Esophagus squamous epithelium (tissue), 5 donors: ENCODE data around the gene LDB2. TPM values are rescaled to one million over a fixed set of nuclear protein-coding genes. Genes with fewer than 3 reads are reported as not detected.
A peak's percentile ranks its signal among the peaks of the same experiment; 100 is the strongest.
"Not testable (repeated sequence)": the region's sequence is repeated elsewhere in the genome, so short reads cannot be mapped to it uniquely, and the experiment has no call there.

ENCODE experiments used
- DNase-seq: peaks from one replicate; lab custom pipeline; 2025; lab: John Stamatoyannopoulos, UW
- H3K27ac ChIP-seq, 4 donors: fragments of 200-600 bp; sonication (generic); one replicate each; pipeline ENCODE4 v1.5.1; 2016 to 2019; ENCODE audit warnings: mild to moderate bottlenecking in 1 of 4
- H3K27me3 ChIP-seq, 4 donors: fragments of 200-600 bp; sonication (generic); 1 replicate in 3 of 4; 2 replicates in 1 of 4; pipeline versions ENCODE4 v1.5.1 to v1.6.0; 2017 to 2021; ENCODE audit warnings: antibody characterized with exemption in 1 of 4
- H3K36me3 ChIP-seq, 3 donors: fragments of 200-600 bp; sonication (generic); one replicate each; pipeline ENCODE4 v1.5.1; 2016 to 2019
- H3K4me1 ChIP-seq, 3 donors: fragments of 200-600 bp; sonication (generic); one replicate each; pipeline ENCODE4 v1.5.1; 2017 to 2019
- H3K4me3 ChIP-seq, 4 donors: fragments of 200-600 bp; sonication (generic); 1 replicate in 3 of 4; 2 replicates in 1 of 4; pipeline ENCODE4 v1.5.1; 2016 to 2019; ENCODE audit warnings: mild to moderate bottlenecking in 2 of 4, moderate library complexity in 1 of 4
- H3K9me3 ChIP-seq, 3 donors: fragments of 200-600 bp; sonication (generic); one replicate each; pipeline ENCODE4 v1.5.1; 2016 to 2019
- POLR2A ChIP-seq, 4 donors: fragments of 450-650 bp; IDR thresholded peaks; one replicate each; pipeline ENCODE4 v1.6.1; 2017; ENCODE audit warnings: antibody characterized with exemption in 4 of 4, mild to moderate bottlenecking in 4 of 4, moderate library complexity in 3 of 4
- WGBS, 2 donors: methylation state at CpG; one replicate each; pipeline ENCODE4 v1.1.5; 2018; 5-methylcytosine and 5-hydroxymethylcytosine counted together
- intact Hi-C: fragments of 100-400 bp; cut with DNase I; formaldehyde crosslinking; loops from one replicate; pipeline ENCODE4 v1.15.0; 2022
- total RNA-seq, 4 donors: library from RNA; depleted of rRNA; stranded (reverse); fragments of >200 nt; gene quantifications; one replicate each; pipeline ENCODE4 v1.1.0, GENCODE V29; 2016
- TF ChIP-seq, protein P1 (sequence below), 6 experiments: fragments of 450-650 bp in 4 of 6; fragments of 200-600 bp in 2 of 6; sonication (generic) in 2 of 6; IDR thresholded peaks; one replicate each; pipeline ENCODE4 v1.5.1; 2016 to 2019; ENCODE audit warnings: antibody characterized with exemption in 6 of 6, mild to moderate bottlenecking in 4 of 6, moderate library complexity in 4 of 6
- donor health status: DM: yes; HTN: yes; CAD: no.

Gene LDB2
- total RNA-seq, 4 donors from 2014 or later = 3.0 to 16.0 (median 5.9) TPM

DNA sequence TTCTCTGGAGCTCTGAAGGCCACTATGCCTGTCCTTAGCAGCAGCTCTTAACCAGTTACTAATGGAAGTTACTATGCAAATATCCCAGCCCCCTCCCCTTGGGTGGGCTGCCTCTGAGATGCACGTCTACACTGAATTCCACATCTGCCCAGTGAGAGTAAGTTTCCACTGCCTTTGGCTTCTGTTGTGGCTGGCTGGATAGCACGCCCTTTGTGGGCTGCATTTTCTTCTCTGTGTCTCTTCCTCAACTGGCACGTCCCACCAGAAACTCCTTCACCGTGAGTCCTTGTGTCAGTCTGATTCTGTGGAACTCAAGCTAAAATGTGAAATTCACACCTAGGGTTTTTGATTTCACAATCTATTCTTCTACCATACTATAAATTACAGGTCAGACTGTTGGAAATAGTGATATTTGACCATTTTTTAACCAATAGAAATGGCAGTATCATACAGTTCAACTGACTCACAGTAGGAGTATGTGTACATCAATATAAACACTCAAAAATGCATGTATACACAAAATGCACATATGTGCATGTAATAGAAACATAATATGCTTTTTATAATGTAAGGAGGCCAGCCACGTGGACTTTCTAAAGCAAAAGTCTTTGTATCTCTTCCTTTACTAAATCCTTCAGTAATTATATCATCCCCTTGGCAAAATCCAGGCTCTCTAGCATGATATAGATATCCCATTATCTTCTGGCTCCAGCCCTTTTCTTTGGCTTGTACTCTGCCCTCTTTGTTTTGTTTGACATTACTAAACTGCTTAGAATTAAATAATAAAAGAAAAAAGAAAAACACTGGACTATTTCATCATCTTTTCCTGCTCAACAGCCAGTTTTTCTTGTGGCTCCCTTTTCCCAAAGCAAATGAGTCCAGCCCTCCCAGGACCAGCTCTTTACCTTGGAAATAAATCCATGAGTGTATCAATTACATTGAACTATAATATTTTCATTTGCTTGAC lies 33.2 kb upstream of the LDB2 start:
- no peaks in the 10 kb centered on the region for H3K36me3 ChIP-seq
- intact Hi-C loops = no loop called here
- no peaks in the 10 kb centered on the region for H3K27me3 ChIP-seq
- no peak for DNase-seq
- no peaks in the 10 kb centered on the region for H3K9me3 ChIP-seq
- H3K27ac ChIP-seq = no peak overlapping the region
- WGBS, 2 donors = 59 to 66% methylated on average over 5 of the region's 5 CpGs
- no peak overlapping the region for H3K4me3 ChIP-seq
- H3K4me1 ChIP-seq = no peaks in the 10 kb centered on the region
- TF ChIP-seq, protein P1, sequence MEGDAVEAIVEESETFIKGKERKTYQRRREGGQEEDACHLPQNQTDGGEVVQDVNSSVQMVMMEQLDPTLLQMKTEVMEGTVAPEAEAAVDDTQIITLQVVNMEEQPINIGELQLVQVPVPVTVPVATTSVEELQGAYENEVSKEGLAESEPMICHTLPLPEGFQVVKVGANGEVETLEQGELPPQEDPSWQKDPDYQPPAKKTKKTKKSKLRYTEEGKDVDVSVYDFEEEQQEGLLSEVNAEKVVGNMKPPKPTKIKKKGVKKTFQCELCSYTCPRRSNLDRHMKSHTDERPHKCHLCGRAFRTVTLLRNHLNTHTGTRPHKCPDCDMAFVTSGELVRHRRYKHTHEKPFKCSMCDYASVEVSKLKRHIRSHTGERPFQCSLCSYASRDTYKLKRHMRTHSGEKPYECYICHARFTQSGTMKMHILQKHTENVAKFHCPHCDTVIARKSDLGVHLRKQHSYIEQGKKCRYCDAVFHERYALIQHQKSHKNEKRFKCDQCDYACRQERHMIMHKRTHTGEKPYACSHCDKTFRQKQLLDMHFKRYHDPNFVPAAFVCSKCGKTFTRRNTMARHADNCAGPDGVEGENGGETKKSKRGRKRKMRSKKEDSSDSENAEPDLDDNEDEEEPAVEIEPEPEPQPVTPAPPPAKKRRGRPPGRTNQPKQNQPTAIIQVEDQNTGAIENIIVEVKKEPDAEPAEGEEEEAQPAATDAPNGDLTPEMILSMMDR (IDR thresholded peaks at IDR 0.05) = no peak
- TF ChIP-seq POLR2A (IDR thresholded peaks at IDR 0.05) = no peak

DNA sequence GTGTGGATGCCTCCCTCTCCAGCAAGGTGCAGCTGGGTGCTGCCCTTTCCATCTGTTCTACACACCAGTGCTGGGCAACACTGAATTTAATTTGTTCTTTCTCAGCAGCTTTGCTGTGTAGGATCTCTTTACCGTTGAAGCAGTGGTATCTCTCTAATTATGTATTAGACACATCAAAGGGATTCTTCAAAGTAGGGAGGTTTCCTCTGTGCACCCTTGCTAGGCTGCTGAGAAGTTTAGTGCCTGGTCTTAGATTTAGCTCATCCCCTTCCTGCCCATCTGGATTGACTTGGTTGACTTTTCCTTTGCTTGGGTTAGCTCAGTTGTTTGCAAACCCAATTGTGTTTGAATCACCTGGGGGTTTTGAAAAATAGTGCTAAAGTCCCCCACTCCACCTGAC lies 27.8 kb upstream of the LDB2 start:
- H3K4me3 ChIP-seq = no peak overlapping the region
- no peaks in the 10 kb centered on the region for H3K9me3 ChIP-seq
- H3K27ac ChIP-seq = no peak overlapping the region
- WGBS, 2 donors = 54 to 65% methylated on average over 1 of the region's 1 CpG
- intact Hi-C loops = no loop called here
- DNase-seq = no peak
- H3K36me3 ChIP-seq = no peaks in the 10 kb centered on the region
- TF ChIP-seq POLR2A (IDR thresholded peaks at IDR 0.05) = no peak
- no peaks in the 10 kb centered on the region for H3K27me3 ChIP-seq
- no peaks in the 10 kb centered on the region for H3K4me1 ChIP-seq

GRCh38 chr4:16918716-16919115 lies 20.3 kb upstream of the LDB2 start:
- H3K4me3 ChIP-seq, H3K36me3 ChIP-seq, DNase-seq, H3K27ac ChIP-seq, H3K27me3 ChIP-seq, H3K9me3 ChIP-seq, H3K4me1 ChIP-seq: not testable (repeated sequence)
- intact Hi-C loops = loop anchor here (10.0 kb wide), 1 partner anchor 406 kb away; no protein-coding TSS in a partner anchor
- WGBS, 2 donors = 80 to 98% methylated on average over 3 to 4 of the region's 4 CpGs

DNA sequence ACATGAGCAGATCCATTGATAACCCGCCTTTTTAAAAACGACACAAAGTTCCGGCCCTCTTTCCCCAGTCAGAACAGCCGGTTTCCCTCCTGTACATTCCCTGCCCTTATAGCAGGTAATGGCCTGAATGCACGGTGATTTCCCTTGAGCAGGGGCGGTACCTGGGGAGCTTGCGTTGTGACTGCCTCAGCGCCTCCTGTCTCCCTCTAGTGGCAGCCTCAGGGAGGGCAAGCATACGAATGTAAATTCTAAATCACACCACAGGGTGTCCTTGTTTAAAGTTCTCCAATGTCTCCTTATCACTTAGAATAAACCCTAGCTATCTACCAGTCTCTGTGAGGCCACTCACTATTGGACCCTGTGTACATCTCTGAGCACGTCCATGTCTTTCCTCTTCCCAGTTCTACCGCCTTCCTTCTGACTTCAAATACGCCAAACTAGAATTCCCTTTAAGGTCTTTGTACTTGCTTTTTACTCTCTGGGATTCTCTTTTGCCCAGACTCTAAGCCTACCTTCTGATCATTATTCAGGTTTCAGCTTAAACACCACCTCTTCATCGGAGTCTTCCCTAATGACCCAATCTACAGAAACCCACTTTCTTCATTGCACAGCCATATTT lies 18.4 kb upstream of the LDB2 start:
- H3K9me3 ChIP-seq = no peaks in the 10 kb centered on the region
- no peak for TF ChIP-seq POLR2A (IDR thresholded peaks at IDR 0.05)
- TF ChIP-seq, protein P1 (IDR thresholded peaks at IDR 0.05) = peak; percentile 13 to 96 (median 74)
- H3K4me3 ChIP-seq = no peak overlapping the region
- H3K27me3 ChIP-seq = no peaks in the 10 kb centered on the region
- 57 to 68% methylated on average over 13 of the region's 13 CpGs for WGBS, 2 donors
- intact Hi-C loops = loop anchor here (10.0 kb wide), 1 partner anchor 408 kb away; no protein-coding TSS in a partner anchor
- no peaks in the 10 kb centered on the region for H3K36me3 ChIP-seq
- no peaks in the 10 kb centered on the region for H3K4me1 ChIP-seq
- H3K27ac ChIP-seq = no peak overlapping the region
- DNase-seq = no peak

GRCh38 chr4:16916031-16916430 lies 17.6 kb upstream of the LDB2 start:
- Histone ChIP-seq H3K4me1 (no peaks in the 10 kb centered on the region), H3K27ac (no peak overlapping the region), H3K4me3 (no peak overlapping the region), H3K27me3 (no peaks in the 10 kb centered on the region), H3K36me3 (no peaks in the 10 kb centered on the region), H3K9me3 (no peaks in the 10 kb centered on the region)
- TF ChIP-seq POLR2A (IDR thresholded peaks at IDR 0.05) = no peak
- TF ChIP-seq, protein P1 (IDR thresholded peaks at IDR 0.05) = no peak
- 44 to 74% methylated on average over 2 of the region's 2 CpGs for WGBS, 2 donors
- intact Hi-C loops = loop anchor here (10.0 kb wide), 1 partner anchor 409 kb away; no protein-coding TSS in a partner anchor
- no peak for DNase-seq

GRCh38 chr4:16914208-16914607 lies 15.8 kb upstream of the LDB2 start:
- Histone ChIP-seq H3K27me3 (no peaks in the 10 kb centered on the region), H3K27ac (no peak overlapping the region), H3K36me3 (no peaks in the 10 kb centered on the region), H3K9me3 (no peaks in the 10 kb centered on the region), H3K4me1 (peaks cover 0 to 6% (median 0%) of the 10 kb centered on the region in 3 donors), H3K4me3 (no peak overlapping the region)
- TF ChIP-seq POLR2A (IDR thresholded peaks at IDR 0.05) = no peak
- TF ChIP-seq, protein P1 (IDR thresholded peaks at IDR 0.05) = peak in 4 of 6 experiments; percentile 32 to 56 (median 41)
- DNase-seq = no peak
- intact Hi-C loops = loop anchor here (10.0 kb wide), 1 partner anchor 411 kb away; no protein-coding TSS in a partner anchor
- 85 to 86% methylated on average over 1 of the region's 1 CpG for WGBS, 2 donors
